SK-N-SH (cell line): Measurements from ENCODE around the gene CORO1A.

Experiments
- CTCF ChIP-seq: fragments of 200-600 bp; sonication (generic); IDR thresholded peaks from 2 replicates; pipeline ENCODE4 v1.6.1; 2017; ENCODE audit warnings: antibody characterized with exemption, mild to moderate bottlenecking, moderate library complexity
- NFIC ChIP-seq: IDR thresholded peaks from 2 replicates; pipeline ENCODE4 v1.4.0; 2012; ENCODE audit warnings: borderline replicate concordance
- POLR2AphosphoS5 ChIP-seq: IDR thresholded peaks from 2 replicates; pipeline ENCODE4 v1.6.1; 2012; ENCODE audit warnings: low read depth, low read length
- ZBTB33 ChIP-seq: IDR thresholded peaks from 2 replicates; pipeline ENCODE4 v1.4.0; 2012; ENCODE audit warnings: low read depth, borderline replicate concordance

GRCh38 chr16:30149250-30149930 lies 34.0 kb upstream of the CORO1A start:
- TF ChIP-seq CTCF = no peak
- no peak for TF ChIP-seq NFIC
- TF ChIP-seq POLR2AphosphoS5 = no peak
- no peak for TF ChIP-seq ZBTB33
